ENCODE data around the gene ERG. TPM values are rescaled to one million over a fixed set of nuclear protein-coding genes. Genes with fewer than 3 reads are reported as not detected.
A peak's percentile ranks its signal among the peaks of the same experiment; 100 is the strongest.

Gene ERG
- total and polyA plus RNA-seq, 9 of the 15 experiments (the other 6 are each of a cell fraction or from before 2014, with no cell fraction given) = 0.06 TPM; not detected in 8

DNA sequence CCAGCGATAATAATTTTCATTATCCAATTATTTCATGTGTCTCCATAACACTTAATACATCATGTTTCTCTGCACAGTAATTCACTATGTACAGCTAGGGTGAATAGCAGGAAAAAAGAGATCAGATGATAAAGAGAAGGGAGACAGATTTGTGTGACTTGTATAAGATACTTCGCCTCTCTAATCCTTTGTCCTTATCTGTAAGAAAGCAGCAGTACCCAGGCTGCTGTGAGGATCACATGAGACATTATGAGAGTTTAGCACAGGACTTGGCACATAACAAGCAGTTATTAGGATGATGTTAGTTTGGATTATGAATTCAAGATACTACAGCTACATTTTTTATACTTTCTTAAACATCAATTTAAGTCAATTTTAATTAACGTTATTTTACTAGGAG, 6.3 kb downstream of the ERG start:
- Histone ChIP-seq H3K27ac (ENCODE audit: extremely low read depth, low read depth, low read length) (no peak overlapping the region), H3K27me3 (ENCODE audit: control insufficient read depth in 2 of 2, insufficient read depth in 2 of 2, low read length in 2 of 2) (peaks cover 6 to 23% of the 10 kb centered on the region in 2 experiments), H3K4me2 (ENCODE audit: insufficient read depth, low read length) (no peak overlapping the region), H2AFZ (ENCODE audit: low read depth, low read length) (no peak overlapping the region), H3K36me3 (ENCODE audit: control insufficient read depth, insufficient read depth, low read length) (no peaks in the 10 kb centered on the region), H3K9ac (ENCODE audit: insufficient read depth in 1 of 2, low read depth in 2 of 2, low read length in 2 of 2) (no peak overlapping the region), H3K4me3 (no peak overlapping the region), H3K9me3 (replicated peaks; ENCODE audit: control insufficient read depth, insufficient read depth, low read depth, low read length) (no peaks in the 10 kb centered on the region), H3K79me2 (ENCODE audit: control insufficient read depth, insufficient read depth, low read length) (no peaks in the 10 kb centered on the region), H3K4me1 (replicated peaks in 1 of 2; ENCODE audit: control insufficient read depth in 2 of 2, insufficient read depth in 2 of 2, low read length in 2 of 2) (no peaks in the 10 kb centered on the region; a peak in 1 of 5 replicates), H3K9me1 (ENCODE audit: control insufficient read depth, insufficient read depth, low read length) (no peaks in the 10 kb centered on the region), H4K20me1 (replicated peaks; ENCODE audit: control insufficient read depth, insufficient read depth, low read length) (0 out of 2 replicates have a peak, but pooled peaks cover 4% of the 10 kb centered on the region)
- peak in 1 of 4 experiments; percentile 10 for DNase-seq (ENCODE audit: extremely low read depth in 1 of 4, low spot score in 3 of 4)
- no TSS peak for BruUV-seq (replicated peaks)
- CTCF ChIA-PET (ENCODE audit: low intra/inter-chr PET ratio) = no interaction called here
- ATAC-seq = no peak
- in situ Hi-C loops (cut with MboI) (no loop called here), intact Hi-C loops (cut with micrococcal nuclease) (no loop called here)
- peak; percentile 6 for FAIRE-seq
- POLR2A ChIA-PET = no interaction called here
- WGBS (ENCODE audit: insufficient coverage, low coverage, missing lambda C conversion rate) = 2% methylated on average over 3 of the region's 3 CpGs
- TF ChIP-seq KAT7 (CRISPR knock-in tag; IDR thresholded peaks at IDR 0.05; ENCODE audit: borderline replicate concordance) (no peak), MIER1 (IDR thresholded peaks at IDR 0.05; ENCODE audit: low read depth) (no peak), CC2D1A (IDR thresholded peaks at IDR 0.05) (no peak), ZNF311 (CRISPR knock-in tag; IDR thresholded peaks at IDR 0.05) (no peak), ZNF707 (CRISPR knock-in tag; conservative IDR thresholded peaks at IDR 0.05) (no peak), RBM34 (IDR thresholded peaks at IDR 0.05; ENCODE audit: borderline replicate concordance, insufficient read depth, low read length) (no peak), SP1 (CRISPR knock-in tag; IDR thresholded peaks at IDR 0.05) (no peak), ELF2 (CRISPR knock-in tag; IDR thresholded peaks at IDR 0.05) (no peak)
- TF ChIP-seq, protein P1, sequence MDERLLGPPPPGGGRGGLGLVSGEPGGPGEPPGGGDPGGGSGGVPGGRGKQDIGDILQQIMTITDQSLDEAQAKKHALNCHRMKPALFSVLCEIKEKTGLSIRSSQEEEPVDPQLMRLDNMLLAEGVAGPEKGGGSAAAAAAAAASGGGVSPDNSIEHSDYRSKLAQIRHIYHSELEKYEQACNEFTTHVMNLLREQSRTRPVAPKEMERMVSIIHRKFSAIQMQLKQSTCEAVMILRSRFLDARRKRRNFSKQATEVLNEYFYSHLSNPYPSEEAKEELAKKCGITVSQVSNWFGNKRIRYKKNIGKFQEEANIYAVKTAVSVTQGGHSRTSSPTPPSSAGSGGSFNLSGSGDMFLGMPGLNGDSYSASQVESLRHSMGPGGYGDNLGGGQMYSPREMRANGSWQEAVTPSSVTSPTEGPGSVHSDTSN (CRISPR knock-in tag; IDR thresholded peaks at IDR 0.05; ENCODE audit: low read depth) = no peak
- TF ChIP-seq, protein P1 (tag; conservative IDR thresholded peaks at IDR 0.05; ENCODE audit: low read depth) = 0 out of 2 replicates have a peak, but pooled peaks have one; percentile 14
- TF ChIP-seq, protein P2, sequence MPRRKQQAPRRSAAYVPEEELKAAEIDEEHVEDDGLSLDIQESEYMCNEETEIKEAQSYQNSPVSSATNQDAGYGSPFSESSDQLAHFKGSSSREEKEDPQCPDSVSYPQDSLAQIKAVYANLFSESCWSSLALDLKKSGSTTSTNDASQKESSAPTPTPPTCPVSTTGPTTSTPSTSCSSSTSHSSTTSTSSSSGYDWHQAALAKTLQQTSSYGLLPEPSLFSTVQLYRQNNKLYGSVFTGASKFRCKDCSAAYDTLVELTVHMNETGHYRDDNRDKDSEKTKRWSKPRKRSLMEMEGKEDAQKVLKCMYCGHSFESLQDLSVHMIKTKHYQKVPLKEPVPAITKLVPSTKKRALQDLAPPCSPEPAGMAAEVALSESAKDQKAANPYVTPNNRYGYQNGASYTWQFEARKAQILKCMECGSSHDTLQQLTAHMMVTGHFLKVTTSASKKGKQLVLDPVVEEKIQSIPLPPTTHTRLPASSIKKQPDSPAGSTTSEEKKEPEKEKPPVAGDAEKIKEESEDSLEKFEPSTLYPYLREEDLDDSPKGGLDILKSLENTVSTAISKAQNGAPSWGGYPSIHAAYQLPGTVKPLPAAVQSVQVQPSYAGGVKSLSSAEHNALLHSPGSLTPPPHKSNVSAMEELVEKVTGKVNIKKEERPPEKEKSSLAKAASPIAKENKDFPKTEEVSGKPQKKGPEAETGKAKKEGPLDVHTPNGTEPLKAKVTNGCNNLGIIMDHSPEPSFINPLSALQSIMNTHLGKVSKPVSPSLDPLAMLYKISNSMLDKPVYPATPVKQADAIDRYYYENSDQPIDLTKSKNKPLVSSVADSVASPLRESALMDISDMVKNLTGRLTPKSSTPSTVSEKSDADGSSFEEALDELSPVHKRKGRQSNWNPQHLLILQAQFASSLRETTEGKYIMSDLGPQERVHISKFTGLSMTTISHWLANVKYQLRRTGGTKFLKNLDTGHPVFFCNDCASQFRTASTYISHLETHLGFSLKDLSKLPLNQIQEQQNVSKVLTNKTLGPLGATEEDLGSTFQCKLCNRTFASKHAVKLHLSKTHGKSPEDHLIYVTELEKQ (CRISPR knock-in tag; IDR thresholded peaks at IDR 0.05) = no peak
- TF ChIP-seq, protein P3, sequence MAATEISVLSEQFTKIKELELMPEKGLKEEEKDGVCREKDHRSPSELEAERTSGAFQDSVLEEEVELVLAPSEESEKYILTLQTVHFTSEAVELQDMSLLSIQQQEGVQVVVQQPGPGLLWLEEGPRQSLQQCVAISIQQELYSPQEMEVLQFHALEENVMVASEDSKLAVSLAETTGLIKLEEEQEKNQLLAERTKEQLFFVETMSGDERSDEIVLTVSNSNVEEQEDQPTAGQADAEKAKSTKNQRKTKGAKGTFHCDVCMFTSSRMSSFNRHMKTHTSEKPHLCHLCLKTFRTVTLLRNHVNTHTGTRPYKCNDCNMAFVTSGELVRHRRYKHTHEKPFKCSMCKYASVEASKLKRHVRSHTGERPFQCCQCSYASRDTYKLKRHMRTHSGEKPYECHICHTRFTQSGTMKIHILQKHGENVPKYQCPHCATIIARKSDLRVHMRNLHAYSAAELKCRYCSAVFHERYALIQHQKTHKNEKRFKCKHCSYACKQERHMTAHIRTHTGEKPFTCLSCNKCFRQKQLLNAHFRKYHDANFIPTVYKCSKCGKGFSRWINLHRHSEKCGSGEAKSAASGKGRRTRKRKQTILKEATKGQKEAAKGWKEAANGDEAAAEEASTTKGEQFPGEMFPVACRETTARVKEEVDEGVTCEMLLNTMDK (IDR thresholded peaks at IDR 0.05; ENCODE audit: borderline replicate concordance, insufficient read depth, low read depth, low read length, poor library complexity, severe bottlenecking) = no peak
